MM.1S (cell line): ENCODE data around the gene CEACAM5.
"Not testable (repeated sequence)": the region's sequence is repeated elsewhere in the genome, so short reads cannot be mapped to it uniquely, and the experiment has no call there.

Experiments used
- EZH2 ChIP-seq: fragments of 300-600 bp; sonication (generic); optimal IDR thresholded peaks from 2 replicates; pipeline ENCODE3; 2017; ENCODE audit warnings: low read depth, mild to moderate bottlenecking, antibody characterized with exemption, low read length, mixed read lengths
- TF ChIP-seq, protein P1 (sequence below): fragments of 300-600 bp; sonication (generic); IDR thresholded peaks from 2 replicates; pipeline ENCODE4 v1.5.1; 2016; ENCODE audit warnings: antibody characterized with exemption, low read length, mixed read lengths

DNA sequence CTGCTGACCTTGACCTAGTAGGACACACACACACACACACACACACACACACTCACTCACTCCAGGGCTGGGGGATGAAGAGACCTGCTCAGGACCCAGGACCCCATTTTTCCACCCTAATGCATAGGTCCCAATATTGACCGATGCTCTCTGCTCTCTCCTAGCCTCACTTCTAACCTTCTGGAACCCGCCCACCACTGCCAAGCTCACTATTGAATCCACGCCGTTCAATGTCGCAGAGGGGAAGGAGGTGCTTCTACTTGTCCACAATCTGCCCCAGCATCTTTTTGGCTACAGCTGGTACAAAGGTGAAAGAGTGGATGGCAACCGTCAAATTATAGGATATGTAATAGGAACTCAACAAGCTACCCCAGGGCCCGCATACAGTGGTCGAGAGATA is 1.1 kb downstream of the CEACAM5 start:
- TF ChIP-seq, protein P1, sequence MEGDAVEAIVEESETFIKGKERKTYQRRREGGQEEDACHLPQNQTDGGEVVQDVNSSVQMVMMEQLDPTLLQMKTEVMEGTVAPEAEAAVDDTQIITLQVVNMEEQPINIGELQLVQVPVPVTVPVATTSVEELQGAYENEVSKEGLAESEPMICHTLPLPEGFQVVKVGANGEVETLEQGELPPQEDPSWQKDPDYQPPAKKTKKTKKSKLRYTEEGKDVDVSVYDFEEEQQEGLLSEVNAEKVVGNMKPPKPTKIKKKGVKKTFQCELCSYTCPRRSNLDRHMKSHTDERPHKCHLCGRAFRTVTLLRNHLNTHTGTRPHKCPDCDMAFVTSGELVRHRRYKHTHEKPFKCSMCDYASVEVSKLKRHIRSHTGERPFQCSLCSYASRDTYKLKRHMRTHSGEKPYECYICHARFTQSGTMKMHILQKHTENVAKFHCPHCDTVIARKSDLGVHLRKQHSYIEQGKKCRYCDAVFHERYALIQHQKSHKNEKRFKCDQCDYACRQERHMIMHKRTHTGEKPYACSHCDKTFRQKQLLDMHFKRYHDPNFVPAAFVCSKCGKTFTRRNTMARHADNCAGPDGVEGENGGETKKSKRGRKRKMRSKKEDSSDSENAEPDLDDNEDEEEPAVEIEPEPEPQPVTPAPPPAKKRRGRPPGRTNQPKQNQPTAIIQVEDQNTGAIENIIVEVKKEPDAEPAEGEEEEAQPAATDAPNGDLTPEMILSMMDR: not testable (repeated sequence)
- TF ChIP-seq EZH2: not testable (repeated sequence)
